NCI-H1694 (cell line): ENCODE measurements around the gene TTC31.
"Not testable (repeated sequence)": the region's sequence is repeated elsewhere in the genome, so short reads cannot be mapped to it uniquely, and the experiment has no call there.

Experiments used
- DNase-seq: peaks from one replicate; lab custom pipeline; 2025; lab: John Stamatoyannopoulos, UW

The TTC31 gene

DNA sequence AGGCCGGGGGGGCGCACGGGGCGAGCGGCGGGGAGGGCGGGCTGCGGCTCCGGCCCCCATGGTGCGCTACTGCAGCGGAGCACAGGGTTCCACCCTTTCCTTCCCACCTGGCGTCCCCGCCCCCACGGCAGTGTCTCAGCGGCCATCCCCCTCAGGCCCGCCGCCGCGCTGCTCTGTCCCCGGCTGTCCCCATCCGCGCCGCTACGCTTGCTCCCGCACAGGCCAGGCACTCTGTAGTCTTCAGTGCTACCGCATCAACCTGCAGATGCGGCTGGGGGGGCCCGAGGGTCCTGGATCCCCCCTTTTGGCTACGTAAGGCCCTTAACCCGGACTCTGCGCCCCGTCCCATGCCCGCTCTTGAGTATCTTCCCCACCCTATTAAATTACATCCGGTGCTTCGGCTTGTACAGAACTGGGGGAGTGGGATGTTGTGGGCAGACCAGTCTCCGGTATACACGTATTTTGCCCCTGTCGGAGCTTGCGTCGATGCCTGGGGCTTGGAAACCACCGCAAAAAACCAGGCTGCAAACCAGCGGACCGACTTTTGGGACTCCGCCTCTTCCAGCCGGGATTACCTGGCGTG, 25.2 kb upstream of the TTC31 start:
- DNase-seq, result peak; percentile 51

DNA sequence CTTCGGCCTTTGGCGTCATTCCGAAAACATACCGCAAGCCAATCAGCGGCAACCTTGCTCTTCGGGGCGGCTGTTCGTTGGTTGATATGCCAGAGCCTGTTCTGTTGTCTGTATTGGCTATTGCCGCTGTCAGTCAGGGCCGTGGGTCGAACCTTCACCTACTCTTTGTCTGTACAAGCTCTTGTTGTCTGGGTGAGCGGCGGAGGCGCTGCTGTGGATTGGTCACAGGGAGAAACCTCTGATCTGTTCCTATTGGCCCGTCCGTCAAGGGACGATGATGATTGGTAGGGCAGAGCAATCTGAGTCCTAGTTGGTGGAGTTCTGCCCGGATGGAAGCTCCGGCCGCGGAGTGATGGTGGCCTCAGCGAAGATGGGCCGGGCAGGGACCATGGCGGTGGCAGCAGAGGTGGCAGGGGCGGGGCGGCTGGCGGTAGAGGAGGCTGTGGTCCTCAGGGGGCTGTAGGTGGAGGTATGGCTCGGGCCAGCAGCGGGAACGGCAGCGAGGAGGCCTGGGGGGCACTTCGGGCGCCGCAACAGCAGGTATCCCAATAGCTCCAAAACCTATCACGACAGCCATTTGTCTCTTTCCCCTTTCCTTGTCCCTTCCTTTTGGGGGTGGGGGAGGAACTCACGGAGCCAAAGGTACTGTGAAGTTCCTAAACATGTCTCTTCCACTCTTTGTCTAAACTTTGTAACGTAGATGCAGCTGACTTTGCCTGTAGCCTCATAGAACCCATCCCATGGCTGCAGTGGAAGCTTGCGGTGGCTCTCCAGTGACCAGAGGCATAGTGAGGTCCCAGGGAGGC, 24.5 kb upstream of the TTC31 start, which contains the start of gene WBP1:
Gene WBP1, plus strand, starts transcription at position 307 of the 806 bp plus-strand sequence. Its CDS starts 165 bp downstream, at position 472.
- DNase-seq, result peak; percentile 100

DNA sequence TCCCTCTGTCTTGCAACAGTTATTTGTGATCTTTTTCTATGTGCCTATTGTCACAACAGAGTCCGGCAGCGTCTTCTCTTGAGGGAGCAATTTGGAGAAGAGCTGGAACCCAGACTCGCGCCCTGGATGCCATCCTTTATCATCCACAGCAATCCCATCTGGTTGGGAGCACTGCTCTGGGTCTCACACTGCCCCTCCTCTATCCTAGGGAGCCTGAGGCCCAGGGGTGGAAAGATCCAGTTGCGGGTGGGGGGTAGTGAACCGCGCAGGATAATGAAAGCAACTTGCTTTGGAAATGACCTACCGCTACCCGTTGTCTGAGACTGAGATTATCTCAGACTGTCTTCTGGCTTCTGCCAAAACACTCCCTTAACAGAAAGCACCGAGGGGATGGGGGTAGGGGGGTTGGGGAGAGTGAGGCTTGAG, 23.9 kb upstream of the TTC31 start:
- DNase-seq, result no peak

DNA sequence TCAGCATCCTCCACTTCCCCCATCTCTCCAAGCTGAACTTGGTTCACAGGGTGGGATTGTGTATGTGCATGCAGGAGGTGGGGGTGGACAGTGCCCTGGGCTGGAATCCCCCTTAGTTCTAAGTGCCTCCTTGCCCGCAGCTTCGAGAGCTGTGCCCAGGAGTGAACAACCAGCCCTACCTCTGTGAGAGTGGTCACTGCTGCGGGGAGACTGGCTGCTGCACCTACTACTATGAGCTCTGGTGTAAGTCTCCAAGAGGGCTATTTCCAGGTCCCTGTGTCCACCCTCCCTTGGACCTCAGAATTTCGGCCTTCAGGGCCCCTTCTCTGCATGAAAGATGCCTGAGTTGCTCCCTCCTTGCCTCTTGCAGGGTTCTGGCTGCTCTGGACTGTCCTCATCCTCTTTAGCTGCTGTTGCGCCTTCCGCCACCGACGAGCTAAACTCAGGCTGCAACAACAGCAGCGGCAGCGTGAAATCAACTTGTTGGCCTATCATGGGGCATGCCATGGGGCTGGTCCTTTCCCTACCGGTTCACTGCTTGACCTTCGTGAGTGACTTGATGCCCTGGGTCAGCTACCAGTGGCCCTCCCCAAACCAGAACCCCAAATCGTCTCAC, 23.3 kb upstream of the TTC31 start:
- DNase-seq, result not testable (repeated sequence)

DNA sequence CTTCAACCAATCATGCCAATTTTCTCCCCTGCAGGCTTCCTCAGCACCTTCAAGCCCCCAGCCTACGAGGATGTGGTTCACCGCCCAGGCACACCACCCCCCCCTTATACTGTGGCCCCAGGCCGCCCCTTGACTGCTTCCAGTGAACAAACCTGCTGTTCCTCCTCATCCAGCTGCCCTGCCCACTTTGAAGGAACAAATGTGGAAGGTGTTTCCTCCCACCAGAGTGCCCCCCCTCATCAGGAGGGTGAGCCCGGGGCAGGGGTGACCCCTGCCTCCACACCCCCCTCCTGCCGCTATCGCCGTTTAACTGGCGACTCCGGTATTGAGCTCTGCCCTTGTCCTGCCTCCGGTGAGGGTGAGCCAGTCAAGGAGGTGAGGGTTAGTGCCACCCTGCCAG, 22.7 kb upstream of the TTC31 start:
- not testable (repeated sequence) for DNase-seq

DNA sequence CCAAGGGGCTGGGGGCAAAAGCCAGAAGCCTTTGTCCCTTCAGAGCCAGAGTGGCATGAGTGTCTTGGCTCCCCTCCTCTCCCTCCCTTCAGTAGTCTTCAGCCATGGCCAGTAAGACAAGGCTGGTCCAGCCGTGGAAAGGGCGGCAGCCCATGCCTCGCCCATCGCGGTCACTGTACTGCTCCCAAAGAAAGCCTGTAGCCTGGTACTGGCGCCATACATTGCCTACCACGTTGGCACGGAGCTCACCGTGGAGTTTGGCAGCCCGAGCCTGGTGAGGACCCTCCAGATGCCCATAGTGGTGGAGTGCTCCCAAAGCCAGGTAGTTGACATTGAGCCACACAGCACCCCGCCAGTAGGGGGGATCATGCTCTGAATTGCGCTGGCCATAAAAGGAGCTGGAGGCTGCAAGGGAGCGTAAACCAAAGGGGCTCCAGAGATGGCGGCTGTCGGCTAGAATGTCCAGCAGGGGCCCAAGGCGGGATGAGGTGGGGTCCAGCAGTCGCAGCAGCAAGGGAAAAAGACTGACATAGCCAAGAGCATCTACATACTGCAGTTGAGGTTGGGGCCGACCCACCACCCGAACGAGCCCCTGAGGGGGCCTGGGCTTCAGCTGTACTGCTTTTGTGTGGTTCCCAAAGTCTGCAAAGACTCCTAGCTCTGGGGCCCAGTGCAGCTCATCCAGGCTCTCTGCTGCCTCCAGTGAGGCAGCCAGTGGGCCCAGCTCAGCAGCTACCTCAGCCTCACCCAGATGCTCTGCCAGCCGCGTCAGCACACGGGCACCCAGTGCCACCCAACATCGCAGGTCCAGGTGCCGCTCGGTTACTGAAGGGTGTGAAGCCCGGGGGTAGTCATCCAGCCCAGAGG, 21.5 kb upstream of the TTC31 start:
- no peak for DNase-seq

- DNase-seq, result no peak
Measured at GRCh38 chr2:74462054-74462785, 20.7 kb upstream of the TTC31 start.

- no peak for DNase-seq
Measured at GRCh38 chr2:74462786-74463105, 20.1 kb upstream of the TTC31 start.

DNA sequence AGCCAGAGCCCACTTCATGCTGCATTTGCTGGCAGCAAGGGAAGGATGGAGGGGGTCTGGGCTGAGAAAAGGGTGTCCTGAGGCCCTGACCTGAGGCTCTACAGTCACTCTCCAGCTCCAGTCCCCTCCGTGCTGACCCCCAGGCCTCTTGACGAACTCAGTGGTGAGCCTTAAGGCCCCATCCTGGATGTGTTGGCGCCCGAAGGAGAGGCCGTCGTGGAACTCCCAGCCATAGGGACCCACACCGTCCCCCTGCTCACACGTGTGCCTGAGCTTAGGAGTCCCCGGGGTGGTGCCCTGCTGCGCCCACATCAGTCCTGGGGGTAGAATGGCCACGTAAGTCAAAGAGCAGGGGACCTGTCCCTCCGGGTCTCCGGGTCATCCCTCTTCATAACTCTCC, 18.5 kb upstream of the TTC31 start:
- DNase-seq, result no peak

DNA sequence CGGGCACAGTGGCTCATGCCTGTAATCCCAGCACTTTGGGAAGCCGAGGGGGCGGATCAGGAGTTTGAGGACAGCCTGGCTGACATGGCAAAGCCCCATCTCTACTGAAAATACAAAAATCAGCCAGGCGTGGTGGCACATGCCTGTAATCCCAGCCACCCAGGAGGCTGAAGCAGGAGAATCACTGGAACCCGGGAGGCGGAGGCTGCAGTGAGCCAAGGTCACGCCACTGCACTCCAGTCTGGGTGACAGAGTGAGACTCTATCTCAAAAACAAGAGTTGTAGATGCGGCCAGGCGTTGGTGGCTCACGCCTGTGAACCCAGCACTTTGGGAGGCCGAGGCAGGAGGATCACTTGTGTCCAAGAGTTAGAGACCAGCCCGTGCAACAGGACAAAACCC, 12.1 kb upstream of the TTC31 start:
- not testable (repeated sequence) for DNase-seq

DNA sequence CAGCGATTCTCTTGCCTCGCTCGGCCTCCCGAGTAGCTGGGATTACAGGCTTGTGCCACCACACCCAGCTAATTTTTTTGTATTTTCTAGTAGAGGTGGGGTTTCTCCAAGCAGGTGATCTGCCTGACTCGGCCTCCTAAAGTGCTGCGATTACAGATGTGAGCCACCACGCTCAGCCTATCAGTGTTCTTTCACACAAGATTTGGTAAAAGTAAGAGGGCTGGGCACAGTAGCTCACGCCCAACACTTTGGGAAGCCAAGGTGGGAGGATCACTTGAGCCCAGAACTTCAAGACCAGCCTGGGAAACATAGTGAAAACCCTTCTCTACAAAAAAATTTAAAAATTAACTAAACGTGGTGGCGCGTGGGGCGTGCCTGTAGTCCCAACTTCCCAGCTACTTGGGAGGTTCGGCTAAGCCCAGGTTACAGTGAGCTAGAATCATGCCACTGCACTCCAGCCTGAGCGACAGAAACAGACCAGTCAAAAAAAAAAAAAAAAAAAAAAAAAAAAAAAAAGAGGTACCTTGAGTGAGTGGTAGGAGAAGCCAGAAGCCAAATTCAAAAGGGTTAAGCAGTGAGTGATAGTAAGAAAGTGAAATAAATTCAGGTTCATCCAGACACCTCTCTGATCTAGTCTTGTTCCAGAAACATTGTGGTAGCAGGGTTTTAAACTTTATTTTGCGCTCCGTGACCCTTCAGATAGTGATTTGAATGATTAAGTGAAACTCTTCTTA, 11.4 kb upstream of the TTC31 start:
- no peak for DNase-seq

DNA sequence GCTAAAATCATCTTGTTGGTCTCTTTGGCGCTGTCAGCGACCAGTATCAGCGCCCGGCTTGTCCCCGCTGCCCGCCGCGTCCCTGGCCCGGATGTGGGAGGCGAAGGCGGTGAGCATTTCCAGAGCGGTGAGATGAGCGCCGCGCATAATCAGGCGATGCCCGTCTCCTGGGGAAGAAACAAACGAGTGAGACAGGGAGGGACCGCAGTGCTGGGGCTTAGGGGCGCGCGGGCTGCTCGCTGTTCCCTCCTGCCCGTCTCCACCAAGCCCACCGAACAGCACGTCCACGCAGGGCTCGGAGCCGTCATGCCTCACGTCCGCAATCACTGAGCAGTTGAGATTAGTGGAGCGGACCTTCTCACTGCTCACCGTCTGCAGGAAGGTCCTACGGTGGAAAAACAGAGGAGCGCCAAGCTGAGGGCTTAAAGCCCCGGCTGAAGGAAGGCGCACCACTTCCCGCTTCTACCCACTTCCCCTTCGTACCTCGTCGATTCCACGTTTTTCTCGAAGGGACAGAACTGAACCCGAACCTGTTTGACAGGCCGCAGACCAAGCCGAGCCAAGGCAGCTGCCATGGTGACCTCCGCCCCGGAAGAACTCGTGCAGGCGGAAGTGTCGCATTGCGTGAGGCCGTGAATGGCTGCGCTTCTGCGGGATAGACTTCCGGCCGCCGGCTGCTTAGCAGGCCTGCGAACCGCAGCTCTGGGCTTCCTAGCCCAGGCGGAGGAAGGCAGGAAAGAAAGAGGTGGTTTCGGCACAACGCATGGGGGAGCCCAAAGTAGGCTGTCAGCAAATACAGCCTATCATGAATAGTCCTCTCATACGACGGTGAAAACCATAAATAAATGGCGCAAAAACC, 10.6 kb upstream of the TTC31 start, which contains the start of gene MRPL53:
Gene MRPL53, minus strand, starts transcription at position 595 of the 859 bp plus-strand sequence. Its CDS starts 20 bp downstream, at position 575.
- peak; percentile 93 for DNase-seq

DNA sequence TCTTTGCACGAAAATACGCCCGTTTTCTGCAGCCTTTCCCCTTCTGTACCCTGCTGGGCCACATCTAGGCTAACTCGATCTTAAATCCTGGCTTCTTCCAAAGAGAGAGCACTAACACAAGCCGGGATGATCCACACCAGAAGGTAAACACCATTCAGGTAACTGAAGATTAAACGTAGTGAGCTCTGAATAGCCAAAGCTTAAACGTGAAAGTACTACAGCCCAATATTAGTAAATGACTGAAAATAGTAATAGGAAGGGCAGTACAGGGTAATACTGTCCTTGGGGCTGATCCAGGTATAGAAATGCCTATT, 10.0 kb upstream of the TTC31 start:
- no peak for DNase-seq

- no peak for DNase-seq
Measured at GRCh38 chr2:74474481-74474880, 8.4 kb upstream of the TTC31 start.

DNA sequence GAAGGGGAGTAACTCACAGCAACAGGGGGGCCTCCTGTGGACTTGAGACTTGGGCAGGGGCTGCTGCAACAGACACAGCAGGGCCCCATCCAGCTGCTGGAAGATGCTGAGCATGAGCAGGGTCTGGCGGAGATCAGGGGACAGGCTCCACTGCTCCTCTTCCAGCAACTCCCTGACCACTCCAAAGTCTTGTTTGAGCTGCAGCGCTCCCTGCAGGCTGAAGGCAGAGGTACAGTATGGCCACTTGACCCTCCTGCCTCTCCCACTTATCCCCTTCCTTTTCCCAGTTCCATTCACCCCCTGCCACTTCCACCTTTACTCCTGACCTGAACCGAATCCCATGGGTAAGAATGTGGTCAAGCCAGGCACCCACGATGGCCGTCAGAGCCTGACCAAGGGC, 8.0 kb upstream of the TTC31 start:
- DNase-seq, result no peak

DNA sequence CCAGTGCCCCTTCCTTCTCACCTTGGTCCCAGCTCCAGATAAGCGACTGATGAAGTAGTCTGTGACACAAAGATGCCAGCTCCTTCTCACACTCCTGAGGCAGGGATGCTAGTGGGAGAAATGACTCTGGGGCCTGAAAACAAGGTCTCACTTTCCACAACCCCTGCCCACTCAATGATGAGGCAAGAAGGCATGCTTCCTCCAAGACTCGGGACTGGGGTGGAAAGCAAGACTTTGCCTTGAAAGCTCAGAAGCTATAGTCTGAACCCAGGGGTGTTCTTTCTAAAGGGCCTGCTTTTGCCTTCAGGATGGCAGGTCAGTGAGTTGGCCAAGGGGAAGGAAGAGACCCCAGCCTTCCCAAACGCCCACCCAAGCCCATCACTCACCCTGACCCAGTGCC, 1.4 kb upstream of the TTC31 start:
- DNase-seq, result no peak

DNA sequence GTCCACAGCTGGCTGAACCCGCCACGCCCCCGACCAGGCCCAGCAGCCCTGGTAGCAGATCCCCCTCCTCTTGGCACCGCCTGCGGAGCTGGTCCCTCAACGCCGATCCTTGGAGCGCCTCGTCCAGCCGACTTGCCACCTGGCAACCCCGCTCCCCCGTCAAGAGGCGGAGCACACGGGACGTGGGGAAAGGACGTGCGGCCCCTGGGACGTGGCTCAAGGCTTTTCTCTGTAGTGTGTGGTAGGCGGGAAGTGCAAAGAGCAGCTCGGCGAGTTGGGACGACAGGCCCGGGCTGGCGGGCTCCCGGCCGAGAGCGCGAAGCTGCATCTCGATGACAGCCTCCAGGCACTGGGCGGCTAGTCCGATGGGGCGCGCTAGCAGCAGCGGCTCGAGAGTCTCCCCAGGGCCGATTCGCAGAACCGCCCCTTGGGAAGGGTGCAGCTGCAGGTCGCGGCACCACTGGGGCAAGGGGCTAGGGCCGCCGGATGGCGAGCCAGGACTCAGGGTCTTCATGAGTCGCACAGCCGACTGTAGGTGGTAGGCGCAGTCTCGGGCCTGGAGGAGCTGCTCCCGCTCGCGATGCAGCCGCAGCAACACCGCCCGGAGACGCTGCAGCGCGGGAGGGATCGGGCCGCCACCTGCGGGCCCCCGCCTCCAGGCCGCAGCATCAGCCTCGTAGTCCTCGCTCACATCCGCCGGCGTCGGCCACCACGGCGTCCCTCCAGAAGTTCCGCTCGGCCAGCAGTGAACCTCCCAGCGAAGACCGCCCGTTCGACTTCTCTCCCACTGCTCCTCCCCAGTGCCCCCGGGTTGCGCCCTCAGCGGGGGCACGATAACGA, 700 bp upstream of the TTC31 start:
- DNase-seq, result no peak

GRCh38 chr2:74483675-74484164, 839 bp downstream of the TTC31 start:
- not testable (repeated sequence) for DNase-seq

DNA sequence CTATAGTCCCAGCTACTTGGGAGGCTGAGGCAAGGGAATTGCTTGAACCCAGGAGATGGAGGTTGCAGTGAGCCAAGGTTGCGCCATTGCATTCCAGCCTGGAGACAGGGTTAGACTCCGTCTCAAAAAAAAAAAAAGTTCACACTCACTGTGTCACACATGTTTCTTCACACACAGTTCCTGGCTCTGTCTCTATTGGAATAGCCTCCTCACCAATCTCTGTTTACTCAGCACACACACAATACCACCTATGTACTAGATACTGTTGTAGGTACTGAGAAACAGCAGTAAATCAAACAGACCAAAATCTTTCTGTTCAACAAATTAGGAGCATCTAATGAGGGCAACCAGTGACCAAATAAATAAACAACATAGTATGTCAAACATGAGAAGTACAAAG, 3.3 kb downstream of the TTC31 start:
- DNase-seq, result no peak
